HCT116 (cell line): ENCODE measurements around the gene TTLL9.

Experiments
- CTCF ChIP-seq, 3 experiments: fragments of 200-600 bp in 1 of 3; sonication (generic) in 1 of 3; IDR thresholded peaks in 2 of 3; conservative IDR thresholded peaks in 1 of 3; 2 replicates each; pipeline ENCODE4 v1.5.1; 2012 to 2017; ENCODE audit warnings: low read depth in 2 of 3, low read length in 2 of 3, antibody characterized with exemption in 1 of 3, borderline replicate concordance in 1 of 3, control low read depth in 1 of 3, mild to moderate bottlenecking in 1 of 3, mixed read lengths in 1 of 3, mixed run types in 1 of 3, moderate library complexity in 1 of 3; ENCODE audit not compliant: insufficient read depth in 1 of 3
- EZH2 ChIP-seq: fragments of 200-600 bp; sonication (generic); IDR thresholded peaks from 2 replicates; pipeline ENCODE4 v1.6.1; 2017; ENCODE audit warnings: antibody characterized with exemption, mixed run types
- POLR2AphosphoS5 ChIP-seq: IDR thresholded peaks from 2 replicates; pipeline ENCODE4 v1.6.1; 2011; ENCODE audit warnings: mild to moderate bottlenecking, low read depth, low read length, moderate library complexity
- SP1 ChIP-seq: IDR thresholded peaks from 2 replicates; pipeline ENCODE4 v1.6.1; 2012; ENCODE audit warnings: low read depth
- ZFX ChIP-seq: fragments of 450-650 bp; IDR thresholded peaks from 2 replicates; pipeline ENCODE4 v1.6.1; 2017
- TF ChIP-seq, protein P1 (sequence below): IDR thresholded peaks from 2 replicates; pipeline ENCODE4 v1.6.1; 2012
- TF ChIP-seq, protein P2 (sequence below): IDR thresholded peaks from 2 replicates; pipeline ENCODE4 v1.6.1; 2012; ENCODE audit warnings: low read depth

DNA sequence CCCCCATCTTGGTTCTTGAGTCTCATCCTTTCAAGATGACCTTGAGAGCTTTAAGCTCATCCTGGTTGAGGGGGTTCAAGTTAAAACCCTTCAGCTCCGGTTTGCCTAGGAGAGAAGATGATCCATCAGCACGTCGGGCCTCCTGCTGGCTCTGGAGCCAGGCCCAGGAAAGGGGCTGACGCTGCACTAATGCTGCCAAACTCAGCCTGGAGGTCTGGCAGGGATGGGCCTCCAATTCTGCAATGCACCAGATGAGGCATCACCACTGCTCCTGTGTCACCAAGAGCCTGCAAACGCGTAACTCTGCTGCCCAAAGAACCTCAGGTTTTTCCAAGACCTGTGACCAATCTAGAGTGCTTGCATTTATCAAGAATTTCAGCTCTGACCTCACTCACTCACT lies 75.4 kb downstream of the TTLL9 start:
- TF ChIP-seq CTCF (IDR thresholded peaks at IDR 0.05 in 2 of 3, conservative IDR thresholded peaks at IDR 0.05 in 1 of 3; ENCODE audit: borderline replicate concordance in 1 of 3, insufficient read depth in 1 of 3, low read depth in 2 of 3, low read length in 2 of 3), result no peak
- TF ChIP-seq ZFX, result no peak
- TF ChIP-seq, protein P1, sequence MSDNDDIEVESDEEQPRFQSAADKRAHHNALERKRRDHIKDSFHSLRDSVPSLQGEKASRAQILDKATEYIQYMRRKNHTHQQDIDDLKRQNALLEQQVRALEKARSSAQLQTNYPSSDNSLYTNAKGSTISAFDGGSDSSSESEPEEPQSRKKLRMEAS, result no peak
- no peak for TF ChIP-seq POLR2AphosphoS5
- TF ChIP-seq SP1, result no peak
- TF ChIP-seq, protein P2, sequence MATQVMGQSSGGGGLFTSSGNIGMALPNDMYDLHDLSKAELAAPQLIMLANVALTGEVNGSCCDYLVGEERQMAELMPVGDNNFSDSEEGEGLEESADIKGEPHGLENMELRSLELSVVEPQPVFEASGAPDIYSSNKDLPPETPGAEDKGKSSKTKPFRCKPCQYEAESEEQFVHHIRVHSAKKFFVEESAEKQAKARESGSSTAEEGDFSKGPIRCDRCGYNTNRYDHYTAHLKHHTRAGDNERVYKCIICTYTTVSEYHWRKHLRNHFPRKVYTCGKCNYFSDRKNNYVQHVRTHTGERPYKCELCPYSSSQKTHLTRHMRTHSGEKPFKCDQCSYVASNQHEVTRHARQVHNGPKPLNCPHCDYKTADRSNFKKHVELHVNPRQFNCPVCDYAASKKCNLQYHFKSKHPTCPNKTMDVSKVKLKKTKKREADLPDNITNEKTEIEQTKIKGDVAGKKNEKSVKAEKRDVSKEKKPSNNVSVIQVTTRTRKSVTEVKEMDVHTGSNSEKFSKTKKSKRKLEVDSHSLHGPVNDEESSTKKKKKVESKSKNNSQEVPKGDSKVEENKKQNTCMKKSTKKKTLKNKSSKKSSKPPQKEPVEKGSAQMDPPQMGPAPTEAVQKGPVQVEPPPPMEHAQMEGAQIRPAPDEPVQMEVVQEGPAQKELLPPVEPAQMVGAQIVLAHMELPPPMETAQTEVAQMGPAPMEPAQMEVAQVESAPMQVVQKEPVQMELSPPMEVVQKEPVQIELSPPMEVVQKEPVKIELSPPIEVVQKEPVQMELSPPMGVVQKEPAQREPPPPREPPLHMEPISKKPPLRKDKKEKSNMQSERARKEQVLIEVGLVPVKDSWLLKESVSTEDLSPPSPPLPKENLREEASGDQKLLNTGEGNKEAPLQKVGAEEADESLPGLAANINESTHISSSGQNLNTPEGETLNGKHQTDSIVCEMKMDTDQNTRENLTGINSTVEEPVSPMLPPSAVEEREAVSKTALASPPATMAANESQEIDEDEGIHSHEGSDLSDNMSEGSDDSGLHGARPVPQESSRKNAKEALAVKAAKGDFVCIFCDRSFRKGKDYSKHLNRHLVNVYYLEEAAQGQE, result no peak
- TF ChIP-seq EZH2, result no peak
